PC-9 (cell line): ENCODE results near the gene SLC38A9.

ENCODE experiments used
- EZH2 ChIP-seq: fragments of 200-600 bp; sonication (generic); IDR thresholded peaks from 2 replicates; pipeline ENCODE4 v1.8.0; 2017; ENCODE audit warnings: antibody characterized with exemption, low read depth
- TF ChIP-seq, protein P1 (sequence below): fragments of 200-600 bp; sonication (generic); conservative IDR thresholded peaks from 2 replicates; pipeline ENCODE4 v1.6.1; 2017; ENCODE audit warnings: mixed run types, antibody characterized with exemption, mild to moderate bottlenecking, moderate library complexity

DNA sequence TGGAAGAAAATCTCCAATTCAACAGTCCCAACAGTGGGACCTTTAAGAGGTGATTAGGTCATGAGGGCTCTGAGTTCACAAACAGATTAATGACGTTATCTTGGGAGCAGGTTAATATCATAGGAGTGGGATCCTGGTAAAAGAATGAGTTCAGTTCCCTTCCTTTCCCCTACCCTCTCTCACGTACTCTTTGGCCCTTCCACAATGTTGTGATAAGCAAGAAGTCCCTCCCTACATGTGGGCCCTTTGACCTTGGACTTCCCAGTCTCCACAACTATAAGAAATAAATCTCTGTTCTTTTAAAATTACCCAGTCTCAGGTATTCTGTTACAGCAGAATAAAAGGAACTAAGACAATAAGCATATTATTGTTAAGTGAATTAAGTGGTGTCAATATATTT, 37.8 kb downstream of the SLC38A9 start:
- TF ChIP-seq, protein P1, sequence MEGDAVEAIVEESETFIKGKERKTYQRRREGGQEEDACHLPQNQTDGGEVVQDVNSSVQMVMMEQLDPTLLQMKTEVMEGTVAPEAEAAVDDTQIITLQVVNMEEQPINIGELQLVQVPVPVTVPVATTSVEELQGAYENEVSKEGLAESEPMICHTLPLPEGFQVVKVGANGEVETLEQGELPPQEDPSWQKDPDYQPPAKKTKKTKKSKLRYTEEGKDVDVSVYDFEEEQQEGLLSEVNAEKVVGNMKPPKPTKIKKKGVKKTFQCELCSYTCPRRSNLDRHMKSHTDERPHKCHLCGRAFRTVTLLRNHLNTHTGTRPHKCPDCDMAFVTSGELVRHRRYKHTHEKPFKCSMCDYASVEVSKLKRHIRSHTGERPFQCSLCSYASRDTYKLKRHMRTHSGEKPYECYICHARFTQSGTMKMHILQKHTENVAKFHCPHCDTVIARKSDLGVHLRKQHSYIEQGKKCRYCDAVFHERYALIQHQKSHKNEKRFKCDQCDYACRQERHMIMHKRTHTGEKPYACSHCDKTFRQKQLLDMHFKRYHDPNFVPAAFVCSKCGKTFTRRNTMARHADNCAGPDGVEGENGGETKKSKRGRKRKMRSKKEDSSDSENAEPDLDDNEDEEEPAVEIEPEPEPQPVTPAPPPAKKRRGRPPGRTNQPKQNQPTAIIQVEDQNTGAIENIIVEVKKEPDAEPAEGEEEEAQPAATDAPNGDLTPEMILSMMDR: no peak
- no peak for TF ChIP-seq EZH2
